OCI-LY1 (cell line): ENCODE results near the gene TRPM2.

Experiments
- CTCF ChIP-seq: fragments of 200-600 bp; sonication (generic), shearing (Covaris generic); IDR thresholded peaks from 2 replicates; pipeline ENCODE4 v1.5.1; 2017; ENCODE audit warnings: mild to moderate bottlenecking, antibody characterized with exemption, low read length, moderate library complexity, mixed read lengths
- EZH2 ChIP-seq: fragments of 200-600 bp; sonication (generic), shearing (Covaris generic); IDR thresholded peaks from 2 replicates; pipeline ENCODE4 v1.8.0; 2017; ENCODE audit warnings: borderline replicate concordance, mixed run types, mild to moderate bottlenecking, antibody characterized with exemption, low read length, moderate library complexity, mixed read lengths

DNA sequence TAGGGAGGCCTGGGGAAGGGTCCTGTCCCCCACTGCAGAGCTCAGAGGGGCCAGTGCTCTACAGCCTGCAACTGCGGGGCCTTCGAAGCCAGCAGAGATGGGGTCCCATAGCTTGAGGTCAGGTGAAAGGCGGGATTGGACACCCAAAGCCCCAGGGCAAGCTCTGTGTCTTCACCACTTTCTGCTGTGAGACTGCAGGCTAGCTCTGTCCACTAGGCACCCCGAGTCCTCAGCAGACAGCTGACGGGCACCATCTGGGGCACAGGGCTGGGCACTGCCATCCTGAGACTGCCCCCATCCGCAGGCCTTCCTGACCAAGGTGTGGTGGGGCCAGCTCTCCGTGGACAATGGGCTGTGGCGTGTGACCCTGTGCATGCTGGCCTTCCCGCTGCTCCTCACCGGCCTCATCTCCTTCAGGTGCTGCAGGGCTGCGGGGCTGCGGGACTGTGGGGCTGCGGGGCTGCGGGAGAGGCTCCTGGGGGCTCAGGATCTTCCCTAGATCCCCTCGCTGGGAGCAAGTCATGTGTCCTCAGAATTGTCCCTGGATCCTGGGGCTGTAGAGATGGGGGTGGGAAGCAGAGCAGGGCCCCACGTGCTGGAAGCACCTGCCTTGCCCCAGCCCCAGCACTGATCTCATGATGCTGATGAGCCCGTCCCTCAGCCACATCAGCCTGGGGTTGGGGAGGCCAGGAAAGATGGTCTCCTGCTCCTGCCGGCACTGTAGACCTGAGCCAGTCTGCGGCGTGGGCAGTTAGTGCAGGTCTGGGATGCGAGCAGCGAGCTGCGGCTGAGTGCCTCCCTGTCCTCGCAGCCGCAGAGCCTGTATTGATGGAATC is 46.8 kb downstream of the TRPM2 start:
- TF ChIP-seq CTCF (no peak), EZH2 (no peak)
